Ecto neural progenitor cell (in vitro differentiated cells): Measurements from ENCODE around the gene EPHB2.

Experiments
- DNase-seq: peaks from one replicate; pipeline ENCODE4 v3.0.0-alpha.2; 2018; ENCODE audit warnings: low spot score

Gene EPHB2

GRCh38 chr1:22752339-22752738, 41.7 kb downstream of the EPHB2 start:
- no peak for DNase-seq

- DNase-seq, result no peak
Observed at GRCh38 chr1:22753481-22753971, 42.9 kb downstream of the EPHB2 start.

- DNase-seq, result no peak
Observed at GRCh38 chr1:22754106-22754768, 43.6 kb downstream of the EPHB2 start.

- DNase-seq, result no peak
Observed at GRCh38 chr1:22754824-22755223, 44.2 kb downstream of the EPHB2 start.

GRCh38 chr1:22755641-22756040, 45.0 kb downstream of the EPHB2 start:
- DNase-seq, result no peak

- no peak for DNase-seq
Observed at GRCh38 chr1:22756125-22756735, 45.6 kb downstream of the EPHB2 start.

GRCh38 chr1:22760455-22760854, 49.8 kb downstream of the EPHB2 start:
- DNase-seq, result no peak

- no peak for DNase-seq
Observed at GRCh38 chr1:22761101-22761500, 50.5 kb downstream of the EPHB2 start.

- DNase-seq, result no peak
Observed at GRCh38 chr1:22761821-22762220, 51.2 kb downstream of the EPHB2 start.

- no peak for DNase-seq
Observed at GRCh38 chr1:22763487-22764200, 53.0 kb downstream of the EPHB2 start.

- no peak for DNase-seq
Observed at GRCh38 chr1:22767852-22768251, 57.2 kb downstream of the EPHB2 start.

- no peak for DNase-seq
Observed at GRCh38 chr1:22769932-22770331, 59.3 kb downstream of the EPHB2 start.

- DNase-seq, result no peak
Observed at GRCh38 chr1:22772014-22772413, 61.4 kb downstream of the EPHB2 start.

GRCh38 chr1:22773981-22774832, 63.6 kb downstream of the EPHB2 start:
- DNase-seq, result no peak

GRCh38 chr1:22774833-22775182, 64.2 kb downstream of the EPHB2 start:
- no peak for DNase-seq

GRCh38 chr1:22775478-22775877, 64.8 kb downstream of the EPHB2 start:
- DNase-seq, result no peak

GRCh38 chr1:22776035-22776613, 65.5 kb downstream of the EPHB2 start:
- no peak for DNase-seq

- no peak for DNase-seq
Observed at GRCh38 chr1:22777388-22778057, 66.9 kb downstream of the EPHB2 start.

GRCh38 chr1:22778408-22778807, 67.8 kb downstream of the EPHB2 start:
- no peak for DNase-seq

- no peak for DNase-seq
Observed at GRCh38 chr1:22778862-22779520, 68.4 kb downstream of the EPHB2 start.

GRCh38 chr1:22780696-22781095, 70.1 kb downstream of the EPHB2 start:
- DNase-seq, result peak; percentile 83
